Inferior parietal cortex (tissue), 1 donor: ENCODE data around the gene CCNG2.
A peak's percentile ranks its signal among the peaks of the same experiment; 100 is the strongest.

Experiments used
- DNase-seq: peaks from one replicate; pipeline ENCODE4 v3.0.0-alpha.2; 2016; ENCODE audit errors: extremely low spot score

CCNG2 gene

DNA sequence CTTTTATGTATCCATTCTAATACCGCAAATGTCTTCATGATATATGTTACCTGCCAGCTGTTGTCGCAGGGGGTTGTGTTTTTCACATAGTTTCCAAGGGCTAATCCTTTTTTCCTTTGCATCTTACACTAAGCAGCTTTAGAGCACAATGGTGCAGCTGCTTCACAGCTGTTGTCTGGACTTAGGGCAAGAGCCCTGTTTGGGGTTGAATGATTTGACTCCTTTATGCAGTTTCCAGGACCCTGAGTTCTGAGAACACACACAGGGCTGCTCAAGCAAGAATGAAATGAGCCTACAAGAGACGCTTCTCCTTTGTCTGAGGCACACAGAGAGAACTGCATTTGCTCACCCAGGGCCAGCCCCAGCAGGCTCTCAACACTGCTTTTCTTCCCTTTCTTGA is 20.2 kb downstream of the CCNG2 start:
- DNase-seq: no peak

DNA sequence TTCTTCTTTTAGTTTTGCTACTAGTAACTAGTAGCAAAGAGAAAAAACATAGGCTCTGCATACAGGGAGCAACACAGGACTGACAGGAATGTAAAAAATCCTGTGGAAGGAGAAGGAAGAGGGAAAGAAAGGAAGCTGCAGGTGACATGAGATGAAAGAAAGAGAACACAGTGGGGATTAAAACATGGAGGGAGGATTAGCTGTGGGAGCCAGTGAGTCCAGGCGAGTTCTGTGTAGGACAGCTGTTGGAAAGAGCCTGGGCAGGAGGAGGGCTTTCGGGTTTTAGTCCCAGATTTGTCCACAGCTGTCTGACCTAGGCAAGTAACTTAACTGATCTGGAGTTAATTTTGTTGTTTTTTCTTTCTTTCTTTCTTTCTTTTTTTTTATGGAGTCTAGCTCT is 21.6 kb downstream of the CCNG2 start:
- DNase-seq: no peak

DNA sequence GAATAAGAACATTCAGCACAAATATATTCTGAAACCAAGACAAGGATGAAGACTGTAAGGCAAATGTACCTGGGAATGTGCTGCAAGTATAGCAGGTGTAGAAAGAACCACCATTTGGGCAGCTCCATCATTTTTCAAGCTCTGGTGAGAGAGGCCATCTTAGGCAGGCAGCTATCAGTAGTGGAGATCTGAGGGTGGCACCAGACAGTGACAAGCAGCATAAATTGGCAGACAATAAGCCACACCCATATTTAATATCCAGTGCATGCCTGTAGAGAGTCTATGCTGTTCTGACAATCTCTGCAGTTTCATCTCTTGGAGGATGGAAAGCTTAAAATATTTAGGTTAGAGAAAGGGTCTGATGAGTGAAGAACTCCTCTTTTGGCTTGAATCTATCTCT is 22.5 kb downstream of the CCNG2 start:
- DNase-seq: no peak

DNA sequence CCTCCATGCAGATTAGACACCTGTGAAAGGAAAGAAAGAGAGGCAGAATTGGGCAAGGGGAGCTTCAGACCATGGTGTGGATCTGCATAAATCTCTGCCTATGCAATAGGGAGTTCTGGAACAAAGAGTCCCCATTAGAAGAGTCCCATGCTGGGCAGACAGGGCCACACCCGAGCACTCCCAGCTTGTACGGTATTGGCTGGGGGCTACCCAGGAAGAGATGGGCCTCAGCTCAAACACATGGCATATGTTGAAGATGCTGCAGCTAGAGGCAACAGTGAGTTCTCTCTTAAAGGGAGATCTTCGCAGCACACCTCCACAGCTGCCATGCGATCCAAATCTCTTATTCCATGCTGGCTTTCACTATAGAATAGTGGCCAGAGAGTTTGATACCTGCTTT is 24.7 kb downstream of the CCNG2 start:
- no peak for DNase-seq

DNA sequence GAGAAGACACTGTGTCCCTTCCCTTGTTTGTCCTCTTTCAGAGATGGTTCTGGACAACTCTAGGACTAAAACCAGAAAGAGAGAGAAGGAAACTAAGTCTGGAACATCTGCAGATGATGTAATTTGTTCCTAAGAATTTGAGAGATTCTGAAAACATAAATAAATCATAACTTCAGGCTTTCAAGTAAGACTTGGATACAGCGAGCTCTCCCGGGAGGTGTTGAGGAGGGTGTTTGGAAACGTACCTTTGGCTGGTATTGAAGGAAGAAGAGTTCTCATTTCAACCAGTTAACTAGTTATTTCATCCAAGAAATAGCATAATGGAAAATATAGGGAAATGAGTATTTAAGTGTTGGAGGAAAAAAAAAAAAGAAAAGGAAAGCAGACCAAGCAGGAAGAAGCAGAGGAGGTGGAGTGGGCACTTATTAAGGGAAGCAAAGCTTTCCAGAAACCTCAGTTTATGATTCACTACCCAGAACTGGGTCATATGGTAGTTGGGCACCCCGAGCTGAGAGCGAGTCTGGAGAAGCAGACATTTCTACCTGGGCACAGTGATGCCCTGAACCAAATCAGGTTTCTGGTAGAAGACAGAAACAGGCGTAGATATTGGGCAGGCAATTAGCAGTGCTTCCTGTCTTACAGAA is 26.9 kb downstream of the CCNG2 start:
- DNase-seq: peak; percentile 37

DNA sequence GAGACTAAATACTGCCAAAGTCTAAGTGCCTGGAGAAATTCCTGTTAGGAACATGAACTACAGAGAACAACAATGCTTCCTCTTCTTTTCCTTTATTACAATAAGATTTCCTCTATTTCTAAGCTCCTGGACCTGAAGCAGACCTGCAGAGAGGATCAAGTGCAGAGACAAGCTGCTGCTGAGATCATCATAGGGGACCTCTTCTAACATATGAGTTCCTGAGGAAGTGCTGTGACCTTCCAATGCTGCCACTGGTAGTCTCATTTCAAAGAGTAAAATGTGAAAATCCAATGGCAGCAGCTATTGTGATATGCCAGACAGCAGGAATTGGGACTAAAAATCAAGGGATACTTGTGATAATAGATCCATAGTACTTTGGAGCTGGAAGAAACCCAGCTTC is 28.0 kb downstream of the CCNG2 start:
- DNase-seq: no peak

DNA sequence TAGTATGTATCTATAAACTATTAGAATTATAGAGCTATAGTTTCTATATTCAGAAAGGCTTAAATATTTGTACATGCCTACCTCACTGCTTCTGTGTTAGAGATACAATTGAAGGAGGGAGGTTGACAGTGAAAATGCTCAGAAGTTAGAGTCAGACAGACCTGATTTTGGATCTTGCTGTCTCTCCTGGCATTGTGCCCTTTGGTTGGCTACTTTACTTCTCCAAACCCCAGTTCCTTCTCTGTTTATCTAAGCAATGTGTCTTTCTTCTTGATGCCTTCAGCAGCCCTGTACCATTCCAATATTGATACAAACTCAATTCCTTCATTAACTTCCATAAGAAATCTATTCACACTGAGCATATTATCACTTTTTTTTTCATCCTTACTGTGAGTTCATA is 28.7 kb downstream of the CCNG2 start:
- DNase-seq: no peak

DNA sequence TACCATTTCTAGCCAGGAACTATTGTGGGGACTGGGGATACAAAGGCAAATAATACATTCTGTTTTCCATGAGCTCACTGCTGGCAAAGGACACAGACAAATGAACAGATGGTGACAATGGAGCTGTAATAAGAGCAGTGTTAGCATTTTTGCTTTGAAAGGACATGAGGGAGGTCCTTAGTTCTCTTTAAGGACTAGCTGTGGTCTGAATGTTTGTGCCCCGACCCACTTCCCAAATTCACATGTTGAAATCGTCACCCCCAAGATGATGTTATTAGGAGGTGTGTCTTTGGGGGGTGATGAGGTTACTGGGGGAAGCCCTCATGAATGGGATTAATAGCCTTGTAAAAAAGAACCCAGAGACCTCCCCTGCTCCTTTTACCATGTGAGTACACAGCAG is 30.3 kb downstream of the CCNG2 start:
- no peak for DNase-seq

DNA sequence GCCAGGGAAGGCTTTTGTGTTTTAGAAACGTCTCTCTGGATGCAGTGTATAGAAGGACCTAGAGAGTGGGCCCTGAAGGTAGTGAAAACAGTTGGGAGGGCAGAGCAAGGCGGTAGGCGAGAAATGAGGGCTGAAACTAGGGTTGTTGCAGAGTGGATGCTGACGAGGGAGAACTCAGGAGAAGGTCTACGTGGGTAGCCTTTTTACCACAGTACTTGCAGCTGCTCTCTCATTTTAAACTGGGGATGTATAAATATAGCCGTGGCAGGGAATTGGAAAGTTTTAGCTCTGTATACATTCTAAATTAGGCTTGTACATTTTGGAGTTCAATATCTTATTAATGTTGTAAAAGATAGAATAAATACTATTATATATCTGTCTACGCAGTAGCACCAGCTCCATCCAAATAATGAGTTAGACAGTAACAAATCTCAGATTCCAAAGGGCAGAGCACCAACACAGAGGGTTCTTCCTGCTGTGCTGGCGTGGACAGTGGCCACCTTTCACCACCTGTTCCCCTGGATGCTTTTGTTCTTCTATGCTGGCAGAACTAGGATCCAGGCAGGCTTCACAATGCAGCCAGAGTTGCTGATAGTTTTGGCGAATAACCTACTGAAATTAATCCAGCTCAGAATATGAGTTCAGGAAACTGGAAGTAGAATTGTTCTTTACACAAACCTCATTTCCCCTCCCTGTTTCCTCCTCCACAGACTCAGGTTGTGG is 31.7 kb downstream of the CCNG2 start:
- DNase-seq: no peak

DNA sequence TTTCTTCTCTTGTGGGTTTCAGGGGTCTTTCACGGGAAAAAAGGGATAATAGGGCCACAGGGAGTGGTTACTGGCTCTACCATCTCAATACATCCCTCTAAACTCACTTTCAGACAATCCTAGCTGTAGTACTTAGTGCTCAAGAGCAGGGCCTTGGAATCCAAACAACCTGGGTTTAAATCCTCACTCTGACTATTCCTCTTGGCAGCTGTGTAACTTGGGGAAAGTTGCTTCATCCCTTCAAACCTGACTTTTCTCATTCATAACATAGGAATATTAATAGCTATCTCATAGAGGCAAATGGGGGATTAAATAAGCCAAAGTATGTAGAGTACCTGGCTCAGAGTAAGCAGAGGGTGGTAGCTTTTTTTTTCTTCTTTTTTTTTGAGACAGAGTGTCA is 32.4 kb downstream of the CCNG2 start:
- no peak for DNase-seq

DNA sequence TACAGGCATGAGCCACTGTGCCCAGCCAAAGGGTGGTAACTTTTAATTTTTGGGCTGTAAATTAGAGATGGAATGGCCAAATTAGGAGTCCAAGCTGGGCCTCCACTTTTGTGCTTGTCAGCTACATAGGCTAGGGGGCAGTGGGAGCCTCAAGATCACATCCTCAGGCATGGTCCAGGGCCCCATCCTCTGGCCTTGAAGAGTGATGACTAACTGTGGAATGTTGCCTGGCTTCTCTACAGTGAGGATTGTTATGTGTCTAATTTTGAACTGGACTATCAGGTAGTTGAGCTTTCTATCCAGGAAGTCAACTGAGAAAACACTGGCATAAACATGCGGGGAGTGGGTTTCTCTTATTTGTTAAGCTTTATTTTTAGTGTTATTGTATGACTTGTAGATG is 33.0 kb downstream of the CCNG2 start:
- DNase-seq: no peak

DNA sequence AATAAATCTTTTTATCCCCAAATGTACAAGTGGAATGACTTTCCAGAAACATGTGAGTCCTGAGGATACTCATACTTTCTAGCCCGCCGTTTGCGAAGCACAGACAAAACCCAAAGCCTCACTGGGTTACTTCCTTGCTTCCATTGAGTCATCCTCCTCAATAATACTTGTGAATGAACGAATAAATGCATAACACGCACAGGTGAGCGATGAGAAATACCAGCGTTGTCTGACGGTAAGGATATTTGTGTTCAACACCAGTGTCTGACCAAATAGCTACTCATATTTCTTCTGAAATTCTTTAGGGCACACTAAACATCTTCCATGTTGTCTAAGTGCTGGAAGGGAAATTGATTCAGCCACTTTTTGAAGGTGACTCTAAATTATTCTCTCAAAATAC is 36.0 kb downstream of the CCNG2 start:
- DNase-seq: no peak

DNA sequence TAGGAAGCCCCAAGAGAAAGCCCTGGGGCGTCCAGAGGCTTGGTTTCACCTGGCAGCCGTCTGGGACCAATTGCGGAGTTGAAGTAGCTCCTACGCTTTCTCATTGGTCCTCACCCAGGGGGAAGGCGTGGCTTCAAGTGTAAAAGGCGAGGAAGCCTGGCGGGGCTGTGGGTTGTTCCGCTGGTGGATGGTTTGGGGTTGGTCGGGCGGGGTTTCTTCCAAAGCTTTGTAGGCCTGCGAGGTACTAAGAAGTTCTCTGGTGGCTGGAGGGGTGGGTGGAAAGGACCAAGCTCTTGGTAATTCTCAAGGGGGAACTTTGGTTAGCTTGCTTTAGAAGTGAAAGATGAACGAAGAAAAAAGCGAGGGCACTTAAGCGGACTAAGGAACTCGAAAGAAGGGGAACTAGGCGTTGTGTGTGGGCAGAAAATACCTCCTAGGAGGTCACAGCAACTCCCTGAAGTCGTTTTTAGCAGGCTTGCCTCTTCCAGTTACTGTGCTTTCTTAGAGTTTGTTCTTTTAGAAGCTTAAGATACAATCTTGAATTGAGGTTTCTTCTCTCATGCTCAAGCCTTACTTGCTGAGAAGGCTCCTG is 36.6 kb downstream of the CCNG2 start:
- DNase-seq: no peak

DNA sequence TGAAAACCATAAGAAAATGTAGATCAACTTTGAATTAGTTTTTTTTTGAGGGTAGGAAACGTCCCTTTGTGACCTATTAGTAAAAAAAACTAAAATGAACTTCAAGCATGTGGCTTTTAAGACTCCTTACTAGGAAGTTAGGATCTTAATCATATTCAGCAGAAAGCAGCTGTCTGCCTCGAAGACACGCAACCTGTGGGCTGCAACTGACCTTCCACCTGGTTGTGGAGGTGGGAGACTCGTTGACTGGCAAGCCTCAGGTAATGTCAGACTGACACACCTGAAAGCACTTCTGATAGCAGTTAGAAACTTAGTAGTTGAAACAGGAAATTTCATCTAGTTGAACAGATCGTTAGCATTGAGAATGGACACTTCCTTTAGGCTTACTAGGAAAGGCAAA is 37.4 kb downstream of the CCNG2 start:
- DNase-seq: no peak

DNA sequence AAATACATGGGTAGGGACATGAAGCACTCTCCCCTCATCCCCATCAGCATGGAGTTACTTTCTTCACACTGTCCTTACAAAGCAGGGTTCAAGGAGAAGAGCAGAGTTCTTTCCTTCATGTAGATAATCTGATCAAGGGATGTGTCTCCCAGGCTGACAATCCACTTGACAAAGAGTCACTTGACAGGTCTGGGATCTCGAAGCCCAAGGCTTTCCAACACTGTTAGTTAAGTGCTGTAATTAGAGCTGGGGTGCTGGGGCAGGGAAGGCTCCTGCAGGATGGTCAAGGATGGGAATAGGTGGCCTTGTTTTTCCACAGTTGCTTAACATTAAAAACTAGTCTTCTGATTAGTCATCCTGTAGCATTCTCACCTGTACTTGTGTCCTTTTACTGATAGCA is 38.0 kb downstream of the CCNG2 start:
- DNase-seq: no peak

DNA sequence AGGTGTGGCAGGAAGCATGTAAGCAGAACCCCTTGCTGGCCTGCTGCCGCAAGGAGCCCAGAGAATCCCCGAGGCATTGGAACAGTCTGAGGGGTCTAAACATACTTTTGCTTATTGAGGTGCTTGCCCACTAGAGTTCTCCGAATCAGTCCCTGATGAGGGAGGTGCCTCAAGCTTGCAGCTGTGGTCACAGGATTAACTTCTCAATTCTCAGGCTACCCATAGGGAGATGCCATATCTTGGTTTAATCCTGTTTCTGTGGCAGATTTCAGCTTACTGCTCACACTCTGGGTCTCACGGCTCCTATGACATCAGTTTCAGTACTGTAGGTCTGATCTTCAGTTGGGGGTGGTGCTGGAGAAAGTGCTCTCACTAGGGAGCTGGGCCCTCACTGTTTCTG is 39.9 kb downstream of the CCNG2 start:
- DNase-seq: no peak

DNA sequence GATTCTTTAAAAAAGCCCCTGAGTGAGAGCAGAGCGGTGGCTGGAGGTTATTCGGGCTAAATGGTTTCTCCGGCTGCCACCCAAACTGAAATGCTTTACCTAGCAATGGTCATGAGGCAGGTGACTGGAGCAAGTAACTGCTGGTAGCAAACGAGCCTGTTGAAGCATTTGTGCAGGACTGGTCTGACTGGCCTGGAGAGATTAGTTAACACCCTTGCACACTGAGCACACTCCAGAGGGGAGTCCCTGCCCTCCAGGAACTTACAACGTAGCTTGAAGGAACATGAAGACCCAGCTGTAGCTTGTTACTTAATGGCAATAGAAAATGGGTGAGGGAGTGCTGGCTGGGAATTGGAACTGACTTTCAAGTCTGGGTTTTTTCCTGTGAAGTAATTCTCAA is 40.4 kb downstream of the CCNG2 start:
- no peak for DNase-seq

DNA sequence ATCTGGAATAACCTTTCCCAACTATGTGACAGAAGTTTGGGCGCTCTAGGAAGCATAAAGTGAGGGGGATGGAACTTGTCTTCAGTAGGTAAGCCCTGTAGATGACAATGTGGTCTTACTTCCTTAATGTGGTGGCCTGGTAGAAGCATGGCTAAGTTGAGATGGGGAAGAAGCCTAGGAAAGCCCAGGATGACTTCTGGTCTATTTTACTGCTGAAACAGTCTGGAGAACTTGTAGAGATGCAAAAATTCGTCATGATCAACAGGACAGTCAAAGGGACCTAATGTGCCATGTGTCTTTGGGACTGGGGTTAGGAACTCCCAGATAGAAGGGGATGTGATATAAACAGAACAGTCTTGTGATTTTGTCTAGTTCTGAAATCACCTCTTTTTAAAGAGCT is 40.8 kb downstream of the CCNG2 start:
- DNase-seq: no peak

DNA sequence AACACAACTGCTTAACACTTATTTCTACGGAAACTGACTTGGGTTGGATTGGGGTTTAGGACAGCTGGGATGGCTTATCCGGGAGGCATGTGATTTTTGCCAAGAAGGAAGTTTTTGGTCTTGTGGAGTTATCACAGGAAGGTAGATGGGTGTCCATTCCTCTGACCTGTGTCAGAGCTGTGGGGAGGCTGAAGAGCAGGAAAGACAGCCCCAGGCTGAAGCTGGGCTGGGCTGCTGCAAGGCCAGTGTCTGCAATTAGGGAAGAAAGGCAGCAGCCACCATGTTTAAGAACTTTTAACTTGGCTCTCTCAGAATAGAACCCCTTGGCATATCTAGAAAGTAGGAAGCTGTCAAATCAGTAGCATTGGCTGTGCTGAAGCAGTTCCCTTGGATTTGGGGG is 42.3 kb downstream of the CCNG2 start:
- no peak for DNase-seq

DNA sequence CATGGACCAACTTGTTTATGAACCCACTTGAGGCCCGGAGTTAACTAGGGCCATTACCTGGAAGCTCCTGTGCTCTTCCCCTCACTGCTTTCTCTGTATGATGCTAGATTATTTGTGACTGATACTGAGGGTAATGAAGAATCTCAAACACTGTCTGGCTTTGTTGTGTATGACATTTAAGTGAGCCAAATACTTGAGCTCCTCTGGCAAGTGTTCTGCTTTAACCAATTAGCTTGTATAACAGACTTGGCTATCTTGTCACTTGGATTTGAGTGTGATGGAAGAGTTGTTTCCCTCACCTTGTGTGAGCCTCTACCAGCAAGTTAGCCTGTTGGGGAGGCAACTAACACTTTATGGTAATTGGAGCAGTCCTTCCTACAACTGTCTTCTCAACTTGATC is 42.7 kb downstream of the CCNG2 start:
- no peak for DNase-seq

DNA sequence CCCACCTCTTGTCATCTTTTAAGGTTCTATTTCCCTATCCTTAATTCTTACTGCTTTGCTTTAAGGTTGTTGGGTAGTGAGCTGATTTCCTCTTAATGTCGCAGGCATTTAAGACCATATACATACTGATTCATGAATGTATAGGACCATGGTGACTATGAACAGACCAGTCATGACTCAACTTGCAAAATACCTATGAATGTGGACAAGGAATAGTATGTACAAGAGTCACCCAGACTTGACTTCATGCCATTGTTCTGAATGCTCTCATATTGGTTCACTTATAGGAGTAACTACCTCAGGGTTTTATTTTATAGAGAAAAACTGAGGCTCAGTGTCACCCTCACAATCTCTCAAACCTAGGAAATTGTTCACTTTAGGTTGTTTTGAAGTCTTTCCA is 44.3 kb downstream of the CCNG2 start:
- DNase-seq: no peak

DNA sequence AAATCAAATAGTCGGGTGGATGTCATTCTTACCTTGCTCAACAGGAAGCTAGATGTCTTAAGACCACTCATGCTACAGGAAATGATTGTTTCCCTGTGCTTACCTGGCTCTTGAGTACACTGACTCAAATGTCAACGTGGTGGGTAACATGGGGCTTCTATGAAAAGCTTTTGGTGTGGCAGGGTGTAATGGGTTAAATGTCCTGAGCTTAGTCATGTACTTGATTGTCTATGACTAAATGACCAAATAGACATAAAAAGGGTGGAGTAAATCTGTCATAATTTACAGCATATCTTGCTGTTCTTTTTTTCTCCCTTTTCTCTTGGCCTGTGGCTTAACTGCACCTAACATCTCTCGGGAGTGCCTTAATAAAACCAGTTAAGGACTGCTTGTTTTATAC is 44.9 kb downstream of the CCNG2 start:
- DNase-seq: no peak

DNA sequence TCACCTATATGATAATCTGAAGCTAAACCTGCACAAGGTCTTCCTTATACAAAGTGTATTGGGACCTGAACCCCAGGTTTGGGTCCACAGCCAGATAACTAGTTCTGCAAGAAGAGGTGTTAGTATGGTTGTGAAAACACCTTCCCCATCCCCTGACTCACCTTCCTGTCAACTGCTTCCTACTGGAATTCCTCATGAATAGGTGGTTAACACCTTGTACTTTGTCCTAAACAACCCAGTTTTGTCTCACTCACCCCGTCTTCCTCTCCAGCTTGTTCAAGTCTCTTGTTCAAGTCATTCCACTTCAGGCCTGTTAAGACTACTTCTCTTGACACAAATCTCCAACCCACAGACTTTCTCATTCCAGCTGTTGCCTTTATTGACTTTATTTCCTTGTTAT is 45.5 kb downstream of the CCNG2 start:
- DNase-seq: no peak
